Lung (tissue), 12 donors: ENCODE data around the gene CIB1. TPM values are rescaled to one million over a fixed set of nuclear protein-coding genes. Genes with fewer than 3 reads are reported as not detected.

Source experiments
- ATAC-seq: fragments of 200-7000 bp; cut with Tn5 transposase; one replicate; pipeline ENCODE4 v1.9.1; 2020; ENCODE audit warnings: moderate number of reproducible peaks; ENCODE audit not compliant: insufficient read depth, low FRiP score
- DNase-seq, 3 donors: peaks; one replicate each; pipeline ENCODE4 v3.0.0-alpha.2; 2013 to 2017
- H3K27ac ChIP-seq, 2 donors: one replicate each; pipeline ENCODE4 v1.5.1; 2013; ENCODE audit warnings: mild to moderate bottlenecking in 2 of 2, moderate library complexity in 2 of 2, control low read depth in 1 of 2, inconsistent platforms in 1 of 2, low read depth in 1 of 2, low read length in 1 of 2
- H3K27me3 ChIP-seq, 3 donors: one replicate each; pipeline ENCODE4 v1.5.1; 2013; ENCODE audit warnings: low read length in 2 of 3; ENCODE audit not compliant: control insufficient read depth in 3 of 3, insufficient read depth in 3 of 3
- H3K36me3 ChIP-seq, 4 donors: one replicate each; pipeline ENCODE4 v1.5.1; 2013; ENCODE audit warnings: low read length in 4 of 4, mild to moderate bottlenecking in 1 of 4, moderate library complexity in 1 of 4; ENCODE audit not compliant: control insufficient read depth in 4 of 4, insufficient read depth in 4 of 4
- H3K4me1 ChIP-seq, 5 donors: one replicate each; pipeline ENCODE4 v1.5.1; 2013; ENCODE audit warnings: low read length in 5 of 5, mild to moderate bottlenecking in 2 of 5, moderate library complexity in 1 of 5; ENCODE audit not compliant: control insufficient read depth in 5 of 5, insufficient read depth in 5 of 5
- H3K4me3 ChIP-seq: one replicate; pipeline ENCODE4 v1.5.1; 2013; ENCODE audit warnings: mild to moderate bottlenecking, control low read depth, moderate library complexity
- H3K9ac ChIP-seq, 2 donors: one replicate each; pipeline ENCODE4 v1.5.1; 2013; ENCODE audit warnings: low read length in 2 of 2, control low read depth in 1 of 2; ENCODE audit not compliant: insufficient read depth in 1 of 2
- H3K9me3 ChIP-seq, 4 donors: one replicate each; pipeline ENCODE4 v1.5.1; 2013; ENCODE audit warnings: low read length in 3 of 4, mild to moderate bottlenecking in 1 of 4, moderate library complexity in 1 of 4; ENCODE audit not compliant: control insufficient read depth in 4 of 4, insufficient read depth in 3 of 4
- whole genome bisulfite sequencing, 2 donors: extraction: QIAGEN DNeasy Blood & Tissue Kit; methylation state at CpG; one replicate each; pipeline ENCODE4 v1.1.7; 2013; 5-methylcytosine and 5-hydroxymethylcytosine counted together
- polyA plus RNA-seq, 2 donors: library from polyadenylated mRNA; stranded (reverse); fragments of 200-250 nt; gene quantifications; one replicate each; pipeline ENCODE4 v1.2.1, GENCODE V29; 2013
- total RNA-seq, 2 donors: library from RNA; depleted of rRNA in 1 of 2; stranded (reverse); fragments of >200 nt in 1 of 2; gene quantifications; one replicate each; pipeline ENCODE4 v1.2.1, GENCODE V29; 2014 to 2021
- TF ChIP-seq, protein P1 (sequence below): IDR thresholded peaks from 2 replicates; pipeline ENCODE4 v1.5.1; 2012; ENCODE audit warnings: mild to moderate bottlenecking; ENCODE audit errors: control extremely low read depth, extremely low read depth
- donor health status: control.
- donor health status: control.
- donor health status: Bipolar disorder and iron deficiency.
- donor health status: healthy.
- donor health status: DM: yes; HTN: yes; CAD: no.

Gene CIB1
- total and polyA plus RNA-seq, 4 donors, result 38.2 to 189 (median 129) TPM

DNA sequence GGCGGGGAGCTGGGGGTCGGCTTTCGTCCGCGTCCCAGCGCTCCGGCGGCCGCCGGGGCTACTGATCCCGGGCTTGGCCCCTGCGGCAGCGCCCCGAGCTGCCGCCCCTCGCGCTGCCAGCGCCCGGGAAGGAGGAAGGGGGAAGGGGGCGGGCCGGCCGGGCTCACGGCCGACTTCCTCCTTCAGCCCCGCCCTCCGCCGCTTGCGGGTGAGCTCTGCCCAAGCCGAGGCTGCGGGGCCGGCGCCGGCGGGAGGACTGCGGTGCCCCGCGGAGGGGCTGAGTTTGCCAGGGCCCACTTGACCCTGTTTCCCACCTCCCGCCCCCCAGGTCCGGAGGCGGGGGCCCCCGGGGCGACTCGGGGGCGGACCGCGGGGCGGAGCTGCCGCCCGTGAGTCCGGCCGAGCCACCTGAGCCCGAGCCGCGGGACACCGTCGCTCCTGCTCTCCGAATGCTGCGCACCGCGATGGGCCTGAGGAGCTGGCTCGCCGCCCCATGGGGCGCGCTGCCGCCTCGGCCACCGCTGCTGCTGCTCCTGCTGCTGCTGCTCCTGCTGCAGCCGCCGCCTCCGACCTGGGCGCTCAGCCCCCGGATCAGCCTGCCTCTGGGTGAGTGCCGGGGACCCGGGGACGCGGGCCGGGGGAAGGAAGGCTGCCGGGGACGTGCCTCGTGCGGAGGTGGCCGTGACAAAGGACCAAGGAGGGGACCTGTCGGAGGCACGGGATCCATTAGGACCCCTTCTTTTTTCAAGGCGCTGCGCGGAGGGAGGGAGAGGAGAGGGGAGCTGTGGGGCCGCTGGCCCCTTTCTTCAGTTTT lies 32.4 kb downstream of the CIB1 start, which contains the start of gene SEMA4B:
SEMA4B (plus strand) TSS at position 201 of the 814 bp plus-strand sequence; CDS start at position 450, 249 bp downstream.
- H3K27me3 ChIP-seq, result no peaks in the 10 kb centered on the region
- peak within 1 kb of the TSS; percentile 76 for H3K4me3 ChIP-seq
- peaks cover 0 to 23% (median 7%) of the 10 kb centered on the region in 5 donors for H3K4me1 ChIP-seq
- TF ChIP-seq, protein P1, sequence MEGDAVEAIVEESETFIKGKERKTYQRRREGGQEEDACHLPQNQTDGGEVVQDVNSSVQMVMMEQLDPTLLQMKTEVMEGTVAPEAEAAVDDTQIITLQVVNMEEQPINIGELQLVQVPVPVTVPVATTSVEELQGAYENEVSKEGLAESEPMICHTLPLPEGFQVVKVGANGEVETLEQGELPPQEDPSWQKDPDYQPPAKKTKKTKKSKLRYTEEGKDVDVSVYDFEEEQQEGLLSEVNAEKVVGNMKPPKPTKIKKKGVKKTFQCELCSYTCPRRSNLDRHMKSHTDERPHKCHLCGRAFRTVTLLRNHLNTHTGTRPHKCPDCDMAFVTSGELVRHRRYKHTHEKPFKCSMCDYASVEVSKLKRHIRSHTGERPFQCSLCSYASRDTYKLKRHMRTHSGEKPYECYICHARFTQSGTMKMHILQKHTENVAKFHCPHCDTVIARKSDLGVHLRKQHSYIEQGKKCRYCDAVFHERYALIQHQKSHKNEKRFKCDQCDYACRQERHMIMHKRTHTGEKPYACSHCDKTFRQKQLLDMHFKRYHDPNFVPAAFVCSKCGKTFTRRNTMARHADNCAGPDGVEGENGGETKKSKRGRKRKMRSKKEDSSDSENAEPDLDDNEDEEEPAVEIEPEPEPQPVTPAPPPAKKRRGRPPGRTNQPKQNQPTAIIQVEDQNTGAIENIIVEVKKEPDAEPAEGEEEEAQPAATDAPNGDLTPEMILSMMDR, result no peak
- DNase-seq (peak; percentile 81 to 88 (median 84)), ATAC-seq (peak; percentile 87)
- peak within 1 kb of the TSS; percentile 11 to 59 for H3K27ac ChIP-seq
- 0 to 1% methylated on average over 33 to 88 of the region's 88 CpGs for WGBS, 2 donors
- no peaks in the 10 kb centered on the region for H3K9me3 ChIP-seq
- peaks cover 0 to 6% (median 0%) of the 10 kb centered on the region in 4 donors for H3K36me3 ChIP-seq
- H3K9ac ChIP-seq, result peak within 1 kb of the TSS in 1 of 2 donors; percentile 44

DNA sequence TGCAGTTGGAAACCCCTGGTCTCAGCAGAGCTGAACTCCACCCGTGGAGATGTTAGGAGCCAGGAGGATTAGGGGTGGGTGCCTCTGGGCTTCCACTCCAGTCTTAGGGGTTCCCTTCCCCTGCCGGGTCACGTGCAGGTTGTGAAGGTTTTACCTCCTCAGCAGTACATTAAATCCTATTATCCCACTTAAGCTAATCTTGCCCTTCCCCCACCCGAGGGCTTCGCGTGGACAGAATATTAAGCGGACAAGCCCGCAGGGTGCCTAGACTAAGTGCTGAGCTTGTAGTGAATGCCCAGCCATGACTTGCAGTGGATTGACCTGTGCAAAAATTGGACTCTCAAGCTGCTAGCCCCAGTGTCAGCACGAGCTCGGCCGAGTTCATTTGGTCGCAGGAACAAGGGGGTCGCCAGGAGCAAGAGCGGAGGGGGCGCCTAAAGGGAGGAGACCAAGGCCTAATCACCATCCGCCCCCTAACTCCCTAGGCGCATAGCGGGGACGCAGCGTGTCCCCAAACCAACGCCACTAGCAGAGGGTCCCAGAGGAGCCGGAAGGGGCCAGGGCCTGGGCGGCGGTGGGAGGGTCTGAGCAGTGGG lies 33.1 kb downstream of the CIB1 start:
- 12 to 14% methylated on average over 22 to 24 of the region's 24 CpGs for WGBS, 2 donors
- Histone ChIP-seq H3K27ac (peak overlapping the region; percentile 11 to 29), H3K27me3 (no peaks in the 10 kb centered on the region), H3K36me3 (peaks cover 0 to 2% (median 0%) of the 10 kb centered on the region in 4 donors), H3K4me3 (peak overlapping the region; percentile 76), H3K4me1 (peaks cover 0 to 23% (median 7%) of the 10 kb centered on the region in 5 donors), H3K9me3 (no peaks in the 10 kb centered on the region), H3K9ac (no peak overlapping the region)
- ATAC-seq (no peak), DNase-seq (no peak)
- TF ChIP-seq, protein P1, result no peak

DNA sequence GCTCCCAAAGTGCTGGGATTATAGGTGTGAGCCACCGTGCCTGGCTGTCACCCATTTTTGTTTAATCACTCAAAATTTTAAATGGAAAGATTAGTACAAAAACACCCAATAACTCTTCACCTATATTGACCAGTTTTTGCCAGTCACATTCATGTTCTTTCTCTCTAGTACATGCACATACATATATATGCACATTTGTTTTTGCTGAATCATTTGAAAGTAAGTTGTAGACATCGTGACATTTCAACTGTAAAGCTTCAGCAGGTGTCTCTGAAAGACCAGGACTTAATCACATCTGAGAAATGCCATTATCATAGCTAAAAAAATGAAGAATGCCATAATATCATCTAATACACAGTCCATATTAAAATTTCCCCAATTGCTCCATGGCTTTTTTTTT lies 39.1 kb downstream of the CIB1 start:
- DNase-seq (no peak), ATAC-seq (no peak)
- TF ChIP-seq, protein P1, result no peak
- H3K27ac ChIP-seq, result no peak overlapping the region
- H3K4me1 ChIP-seq, result peaks cover 0 to 28% (median 23%) of the 10 kb centered on the region in 5 donors
- H3K9ac ChIP-seq, result no peak overlapping the region
- H3K36me3 ChIP-seq, result no peaks in the 10 kb centered on the region
- H3K4me3 ChIP-seq, result no peak overlapping the region
- H3K27me3 ChIP-seq, result no peaks in the 10 kb centered on the region
- H3K9me3 ChIP-seq, result no peaks in the 10 kb centered on the region
- WGBS, 2 donors, result 79 to 91% methylated on average over 2 of the region's 2 CpGs
